GM12878 (cell line): ENCODE results near the gene PIAS1. TPM values are rescaled to one million over a fixed set of nuclear protein-coding genes. Genes with fewer than 3 reads are reported as not detected.
A peak's percentile ranks its signal among the peaks of the same experiment; 100 is the strongest.

Experiments used
- ATAC-seq: fragments of 200-7000 bp; cut with Tn5 transposase; 3 replicates; pipeline ENCODE4 v1.9.1; 2020; ENCODE audit warnings: mild to moderate bottlenecking, moderate library complexity
- BruUV-seq: library from RNA; stranded (reverse); fragments of 400-500 nt; replicated peaks from 2 replicates; lab custom pipeline; 2021; lab: Mats Ljungman, UMichigan
- CTCF ChIA-PET: fragments of 300-600 bp; sonication (Branson Sonifier 250); formaldehyde crosslinking; extraction: SDS; loops from one replicate; lab custom pipeline; 2021; ENCODE audit warnings: inconsistent platforms; lab: Yijun Ruan, JAX
- POLR2A ChIA-PET: fragments of 350-600 bp; formaldehyde crosslinking; extraction: SDS; loops from one replicate; lab custom pipeline; 2021; ENCODE audit warnings: inconsistent platforms; lab: Charles Lee
- RAD21 ChIA-PET: fragments of 300-600 bp; sonication (Branson Sonifier 250); formaldehyde crosslinking; loops from one replicate; lab custom pipeline; 2023; ENCODE audit warnings: antibody characterized with exemption; ENCODE audit not compliant: unreplicated experiment; lab: Charles Lee
- SMC1A ChIA-PET: fragments of 300-600 bp; sonication (Branson Sonifier 250); formaldehyde crosslinking; loops from one replicate; lab custom pipeline; 2023; ENCODE audit not compliant: unreplicated experiment, uncharacterized antibody; lab: Charles Lee
- DNase-seq: peaks from one replicate; pipeline ENCODE4 v3.0.0-alpha.2; 2011; ENCODE audit warnings: low read depth, low spot score
- FAIRE-seq: peaks from 3 replicates; lab custom pipeline; 2011; peaks lifted over from hg19 to GRCh38; lab: Jason Lieb, UNC
- H2AFZ ChIP-seq: 2 replicates; pipeline ENCODE4 v1.6.0; 2011; ENCODE audit warnings: low read depth, low read length, control low read depth; ENCODE audit not compliant: control insufficient read depth
- H3K27ac ChIP-seq: 2 replicates; pipeline ENCODE4 v1.5.1; 2011; ENCODE audit warnings: control low read depth; ENCODE audit not compliant: control insufficient read depth, insufficient read depth
- H3K27me3 ChIP-seq, 2 experiments: replicated peaks in 1 of 2; 2 replicates each; pipeline versions ENCODE4 v1.6.0 to v1.6.1; 2011; ENCODE audit warnings: low read length in 1 of 2; ENCODE audit not compliant: control insufficient read depth in 2 of 2, insufficient read depth in 2 of 2
- H3K36me3 ChIP-seq, 2 experiments: 2 replicates each; pipeline ENCODE4 v1.5.1; 2011; ENCODE audit warnings: low read length in 1 of 2; ENCODE audit not compliant: control insufficient read depth in 2 of 2, insufficient read depth in 2 of 2
- H3K4me1 ChIP-seq: 2 replicates; pipeline ENCODE4 v1.6.1; 2011; ENCODE audit warnings: mild to moderate bottlenecking, low read length, moderate library complexity, mixed read lengths; ENCODE audit not compliant: control insufficient read depth, insufficient read depth
- H3K4me2 ChIP-seq: 2 replicates; pipeline ENCODE4 v1.6.0; 2011; ENCODE audit warnings: control low read depth; ENCODE audit not compliant: control insufficient read depth, insufficient read depth
- H3K4me3 ChIP-seq: fragments of 200-600 bp; sonication (generic); 2 replicates; pipeline ENCODE4 v1.5.1; 2016
- H3K79me2 ChIP-seq: 2 replicates; pipeline ENCODE4 v1.6.0; 2011; ENCODE audit warnings: low read length; ENCODE audit not compliant: control insufficient read depth, insufficient read depth
- H3K9ac ChIP-seq: 2 replicates; pipeline ENCODE4 v1.8.0; 2011; ENCODE audit warnings: low read length, control low read depth, mixed read lengths; ENCODE audit not compliant: control insufficient read depth, insufficient read depth
- H3K9me3 ChIP-seq: replicated peaks from 3 replicates; pipeline ENCODE4 v1.5.1; 2011; ENCODE audit warnings: mild to moderate bottlenecking, low read length; ENCODE audit not compliant: control insufficient read depth, insufficient read depth
- H4K20me1 ChIP-seq: 2 replicates; pipeline ENCODE4 v1.6.0; 2011; ENCODE audit not compliant: control insufficient read depth, insufficient read depth
- ATF7 ChIP-seq: fragments of 450-650 bp; IDR thresholded peaks from 2 replicates; pipeline ENCODE4 v1.6.1; 2016; ENCODE audit warnings: low read depth, mild to moderate bottlenecking
- CHD1 ChIP-seq: IDR thresholded peaks from 2 replicates; pipeline ENCODE4 v1.6.1; 2012; ENCODE audit warnings: low read depth, low read length, improper control_type of control experiment
- RAD21 ChIP-seq: IDR thresholded peaks from 2 replicates; pipeline ENCODE4 v1.6.1; 2011; ENCODE audit warnings: mild to moderate bottlenecking, low read depth, low read length, moderate library complexity; ENCODE audit not compliant: insufficient read depth
- TCF12 ChIP-seq: IDR thresholded peaks from 2 replicates; pipeline ENCODE4 v1.6.1; 2011; ENCODE audit warnings: low read depth, mild to moderate bottlenecking, low read length
- WRNIP1 ChIP-seq: IDR thresholded peaks from 2 replicates; pipeline ENCODE4 v1.6.1; 2011; ENCODE audit warnings: low read depth, low read length, improper control_type of control experiment, borderline replicate concordance
- ZBTB40 ChIP-seq: fragments of 450-650 bp; IDR thresholded peaks from 2 replicates; pipeline ENCODE4 v1.6.1; 2016; ENCODE audit warnings: mild to moderate bottlenecking, moderate library complexity, borderline replicate concordance
- WGBS: methylation state at CpG from one replicate; pipeline ENCODE4 v1.1.6; 2016; ENCODE audit warnings: low lambda C conversion rate; ENCODE audit not compliant: insufficient replicate concordance, insufficient coverage; ENCODE audit errors: missing lambda C conversion rate; 5-methylcytosine and 5-hydroxymethylcytosine counted together
- in situ Hi-C: fragments of 300-500 bp; cut with MboI; formaldehyde crosslinking; loops from 9 replicates; pipeline ENCODE4 v1.14.3; 2018; ENCODE audit warnings: mixed read lengths
- intact Hi-C: fragments of 100-400 bp; cut with micrococcal nuclease; formaldehyde crosslinking; loops from one replicate; pipeline ENCODE4 v1.14.2; 2022; ENCODE audit not compliant: unreplicated experiment
- polyA plus RNA-seq, 11 experiments: library from polyadenylated mRNA; depleted of rRNA in 4 of 11; unstranded in 6 of 11; stranded (reverse) in 5 of 11; fragments of >200 nt; fragmentation: Nextera tagmentation in 4 of 11; fragmentation: Illumina TruSeq in 1 of 11; extraction: Ambion mirVana in 4 of 11; extraction: Trizol in 1 of 11; gene quantifications; 1 replicate in 1 of 11; 2 replicates in 10 of 11; pipeline versions ENCODE4 v1.2.1 to v1.2.3, GENCODE V29; 2011 to 2016; ENCODE audit warnings: inconsistent platforms in 2 of 11, missing spikeins in 2 of 11, low read depth in 1 of 11
- total RNA-seq, 4 experiments: library from RNA; depleted of rRNA in 3 of 4; stranded (reverse); fragments of >200 nt in 3 of 4; fragmentation: Illumina TruSeq in 1 of 4; extraction: Trizol in 1 of 4; gene quantifications; 2 replicates each; pipeline versions ENCODE4 v1.2.1 to v1.2.3, GENCODE V29; 2013 to 2021
- TF ChIP-seq, protein P1 (sequence below): fragments of 450-650 bp; formaldehyde crosslinking; IDR thresholded peaks from 2 replicates; pipeline ENCODE4 v1.5.0; 2022; ENCODE audit warnings: mild to moderate bottlenecking, missing genetic modification characterization
- TF ChIP-seq, protein P2 (sequence below): fragments of 450-650 bp; formaldehyde crosslinking; IDR thresholded peaks from 2 replicates; pipeline ENCODE4 v1.4.0; 2020; ENCODE audit warnings: mild to moderate bottlenecking, moderate library complexity
- TF ChIP-seq, protein P3 (sequence below): IDR thresholded peaks from 2 replicates; pipeline ENCODE4 v1.6.1; 2012; ENCODE audit warnings: low read depth, low read length, improper control_type of control experiment

The PIAS1 gene
- total and polyA plus RNA-seq, 10 of the 15 experiments (the other 5 are each of a cell fraction or from before 2014, with no cell fraction given), result 20.2 to 96.3 (median 37.0) TPM

- DNase-seq, result no peak
- no peak overlapping the region for H3K4me3 ChIP-seq
- H3K4me2 ChIP-seq, result no peak overlapping the region
- H3K4me1 ChIP-seq, result peaks cover 15% of the 10 kb centered on the region
- H3K79me2 ChIP-seq, result no peaks in the 10 kb centered on the region
- no peaks in the 10 kb centered on the region for H3K27me3 ChIP-seq
- CTCF ChIA-PET, result interaction anchor here (0.6 to 0.9 kb wide), 2 partner anchors 66 to 280 kb away, joined by 3 to 4 read pairs; no protein-coding TSS in a partner anchor
- peaks cover 11 to 38% of the 10 kb centered on the region in 2 experiments for H3K36me3 ChIP-seq
- H3K9me3 ChIP-seq, result no peaks in the 10 kb centered on the region
- no peak overlapping the region for H2AFZ ChIP-seq
- SMC1A ChIA-PET, result interaction anchor here (1.4 to 1.6 kb wide), 2 partner anchors 7 to 10 kb away, joined by 3 to 4 read pairs; no protein-coding TSS in a partner anchor
- TSS peak; percentile 3 for BruUV-seq
- FAIRE-seq, result no peak
- 87% methylated on average over 5 of the region's 5 CpGs for WGBS
- H3K27ac ChIP-seq, result no peak overlapping the region
- POLR2A ChIA-PET, result no interaction called here
- intact Hi-C loops (no loop called here), in situ Hi-C loops (no loop called here)
- RAD21 ChIA-PET, result no interaction called here
- no peak overlapping the region for H3K9ac ChIP-seq
- no peak for ATAC-seq
- no peaks in the 10 kb centered on the region for H4K20me1 ChIP-seq
- TF ChIP-seq, protein P1, sequence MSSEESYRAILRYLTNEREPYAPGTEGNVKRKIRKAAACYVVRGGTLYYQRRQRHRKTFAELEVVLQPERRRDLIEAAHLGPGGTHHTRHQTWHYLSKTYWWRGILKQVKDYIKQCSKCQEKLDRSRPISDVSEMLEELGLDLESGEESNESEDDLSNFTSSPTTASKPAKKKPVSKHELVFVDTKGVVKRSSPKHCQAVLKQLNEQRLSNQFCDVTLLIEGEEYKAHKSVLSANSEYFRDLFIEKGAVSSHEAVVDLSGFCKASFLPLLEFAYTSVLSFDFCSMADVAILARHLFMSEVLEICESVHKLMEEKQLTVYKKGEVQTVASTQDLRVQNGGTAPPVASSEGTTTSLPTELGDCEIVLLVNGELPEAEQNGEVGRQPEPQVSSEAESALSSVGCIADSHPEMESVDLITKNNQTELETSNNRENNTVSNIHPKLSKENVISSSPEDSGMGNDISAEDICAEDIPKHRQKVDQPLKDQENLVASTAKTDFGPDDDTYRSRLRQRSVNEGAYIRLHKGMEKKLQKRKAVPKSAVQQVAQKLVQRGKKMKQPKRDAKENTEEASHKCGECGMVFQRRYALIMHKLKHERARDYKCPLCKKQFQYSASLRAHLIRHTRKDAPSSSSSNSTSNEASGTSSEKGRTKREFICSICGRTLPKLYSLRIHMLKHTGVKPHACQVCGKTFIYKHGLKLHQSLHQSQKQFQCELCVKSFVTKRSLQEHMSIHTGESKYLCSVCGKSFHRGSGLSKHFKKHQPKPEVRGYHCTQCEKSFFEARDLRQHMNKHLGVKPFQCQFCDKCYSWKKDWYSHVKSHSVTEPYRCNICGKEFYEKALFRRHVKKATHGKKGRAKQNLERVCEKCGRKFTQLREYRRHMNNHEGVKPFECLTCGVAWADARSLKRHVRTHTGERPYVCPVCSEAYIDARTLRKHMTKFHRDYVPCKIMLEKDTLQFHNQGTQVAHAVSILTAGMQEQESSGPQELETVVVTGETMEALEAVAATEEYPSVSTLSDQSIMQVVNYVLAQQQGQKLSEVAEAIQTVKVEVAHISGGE (CRISPR knock-in tag), result no peak
- TF ChIP-seq TCF12 (no peak), ATF7 (no peak), ZBTB40 (no peak), WRNIP1 (no peak), RAD21 (no peak), CHD1 (no peak)
- TF ChIP-seq, protein P2, sequence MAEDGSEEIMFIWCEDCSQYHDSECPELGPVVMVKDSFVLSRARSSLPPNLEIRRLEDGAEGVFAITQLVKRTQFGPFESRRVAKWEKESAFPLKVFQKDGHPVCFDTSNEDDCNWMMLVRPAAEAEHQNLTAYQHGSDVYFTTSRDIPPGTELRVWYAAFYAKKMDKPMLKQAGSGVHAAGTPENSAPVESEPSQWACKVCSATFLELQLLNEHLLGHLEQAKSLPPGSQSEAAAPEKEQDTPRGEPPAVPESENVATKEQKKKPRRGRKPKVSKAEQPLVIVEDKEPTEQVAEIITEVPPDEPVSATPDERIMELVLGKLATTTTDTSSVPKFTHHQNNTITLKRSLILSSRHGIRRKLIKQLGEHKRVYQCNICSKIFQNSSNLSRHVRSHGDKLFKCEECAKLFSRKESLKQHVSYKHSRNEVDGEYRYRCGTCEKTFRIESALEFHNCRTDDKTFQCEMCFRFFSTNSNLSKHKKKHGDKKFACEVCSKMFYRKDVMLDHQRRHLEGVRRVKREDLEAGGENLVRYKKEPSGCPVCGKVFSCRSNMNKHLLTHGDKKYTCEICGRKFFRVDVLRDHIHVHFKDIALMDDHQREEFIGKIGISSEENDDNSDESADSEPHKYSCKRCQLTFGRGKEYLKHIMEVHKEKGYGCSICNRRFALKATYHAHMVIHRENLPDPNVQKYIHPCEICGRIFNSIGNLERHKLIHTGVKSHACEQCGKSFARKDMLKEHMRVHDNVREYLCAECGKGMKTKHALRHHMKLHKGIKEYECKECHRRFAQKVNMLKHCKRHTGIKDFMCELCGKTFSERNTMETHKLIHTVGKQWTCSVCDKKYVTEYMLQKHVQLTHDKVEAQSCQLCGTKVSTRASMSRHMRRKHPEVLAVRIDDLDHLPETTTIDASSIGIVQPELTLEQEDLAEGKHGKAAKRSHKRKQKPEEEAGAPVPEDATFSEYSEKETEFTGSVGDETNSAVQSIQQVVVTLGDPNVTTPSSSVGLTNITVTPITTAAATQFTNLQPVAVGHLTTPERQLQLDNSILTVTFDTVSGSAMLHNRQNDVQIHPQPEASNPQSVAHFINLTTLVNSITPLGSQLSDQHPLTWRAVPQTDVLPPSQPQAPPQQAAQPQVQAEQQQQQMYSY (CRISPR knock-in tag), result no peak
- TF ChIP-seq, protein P3, sequence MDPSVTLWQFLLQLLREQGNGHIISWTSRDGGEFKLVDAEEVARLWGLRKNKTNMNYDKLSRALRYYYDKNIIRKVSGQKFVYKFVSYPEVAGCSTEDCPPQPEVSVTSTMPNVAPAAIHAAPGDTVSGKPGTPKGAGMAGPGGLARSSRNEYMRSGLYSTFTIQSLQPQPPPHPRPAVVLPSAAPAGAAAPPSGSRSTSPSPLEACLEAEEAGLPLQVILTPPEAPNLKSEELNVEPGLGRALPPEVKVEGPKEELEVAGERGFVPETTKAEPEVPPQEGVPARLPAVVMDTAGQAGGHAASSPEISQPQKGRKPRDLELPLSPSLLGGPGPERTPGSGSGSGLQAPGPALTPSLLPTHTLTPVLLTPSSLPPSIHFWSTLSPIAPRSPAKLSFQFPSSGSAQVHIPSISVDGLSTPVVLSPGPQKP, result no peak
Observed at GRCh38 chr15:68184616-68185480, 130.7 kb downstream of the PIAS1 start.
